ENCODE results near the gene RCOR3.

Gene RCOR3

GRCh38 chr1:211332830-211333229 lies 73.7 kb downstream of the RCOR3 start:
- H3K4me3 ChIP-seq (replicated peaks; ENCODE audit: low read depth, low read length), result no peak overlapping the region
- no peak for TF ChIP-seq CTCF (IDR thresholded peaks at IDR 0.05; ENCODE audit: insufficient read depth, low read length, poor library complexity, severe bottlenecking)

GRCh38 chr1:211333906-211334305 lies 74.7 kb downstream of the RCOR3 start:
- Histone ChIP-seq H3K27me3 (replicated peaks; ENCODE audit: control insufficient read depth, insufficient read depth, low read length) (no peaks in the 10 kb centered on the region), H3K36me3 (ENCODE audit: control insufficient read depth, insufficient read depth, low read length) (peaks cover 3% of the 10 kb centered on the region; the same call in 1 of the 2 replicates), H3K4me3 (replicated peaks; ENCODE audit: low read depth, low read length) (no peak overlapping the region)
- TF ChIP-seq CTCF (IDR thresholded peaks at IDR 0.05; ENCODE audit: insufficient read depth, low read length, poor library complexity, severe bottlenecking), result no peak
- no peak for DNase-seq (ENCODE audit: extremely low read depth, insufficient read length)

More at GRCh38 chr1:211332830-211333229, 73.7 kb downstream of the RCOR3 start:
- DNase-seq (ENCODE audit: extremely low read depth, insufficient read length), result no peak
- Histone ChIP-seq H3K36me3 (ENCODE audit: control insufficient read depth, insufficient read depth, low read length) (peaks cover 3% of the 10 kb centered on the region; the same call in 1 of the 2 replicates), H3K27me3 (replicated peaks; ENCODE audit: control insufficient read depth, insufficient read depth, low read length) (no peaks in the 10 kb centered on the region)

- DNase-seq (ENCODE audit: extremely low read depth, insufficient read length), result no peak
- TF ChIP-seq CTCF (IDR thresholded peaks at IDR 0.05; ENCODE audit: insufficient read depth, low read length, poor library complexity, severe bottlenecking), result no peak
- Histone ChIP-seq H3K27me3 (replicated peaks; ENCODE audit: control insufficient read depth, insufficient read depth, low read length) (no peaks in the 10 kb centered on the region), H3K4me3 (replicated peaks; ENCODE audit: low read depth, low read length) (no peak overlapping the region), H3K36me3 (ENCODE audit: control insufficient read depth, insufficient read depth, low read length) (peaks cover 3% of the 10 kb centered on the region; the same call in 1 of the 2 replicates)
Observed at GRCh38 chr1:211334986-211335385, 75.8 kb downstream of the RCOR3 start.

- Histone ChIP-seq H3K27me3 (replicated peaks; ENCODE audit: control insufficient read depth, insufficient read depth, low read length) (no peaks in the 10 kb centered on the region), H3K36me3 (ENCODE audit: control insufficient read depth, insufficient read depth, low read length) (peaks cover 3% of the 10 kb centered on the region; the same call in 1 of the 2 replicates), H3K4me3 (replicated peaks; ENCODE audit: low read depth, low read length) (peak overlapping the region; percentile 13)
- peak; percentile 60 for DNase-seq (ENCODE audit: extremely low read depth, insufficient read length)
- TF ChIP-seq CTCF (IDR thresholded peaks at IDR 0.05; ENCODE audit: insufficient read depth, low read length, poor library complexity, severe bottlenecking), result no peak
Observed at GRCh38 chr1:211335522-211336157, 76.5 kb downstream of the RCOR3 start.

- TF ChIP-seq CTCF (IDR thresholded peaks at IDR 0.05; ENCODE audit: insufficient read depth, low read length, poor library complexity, severe bottlenecking), result no peak
Observed at GRCh38 chr1:211336161-211336560, 77.0 kb downstream of the RCOR3 start.

More at GRCh38 chr1:211336161-211336560, 77.0 kb downstream of the RCOR3 start:
- Histone ChIP-seq H3K4me3 (replicated peaks; ENCODE audit: low read depth, low read length) (peak overlapping the region; percentile 6), H3K36me3 (ENCODE audit: control insufficient read depth, insufficient read depth, low read length) (peaks cover 3% of the 10 kb centered on the region; the same call in 1 of the 2 replicates), H3K27me3 (replicated peaks; ENCODE audit: control insufficient read depth, insufficient read depth, low read length) (no peaks in the 10 kb centered on the region)
- no peak for DNase-seq (ENCODE audit: extremely low read depth, insufficient read length)
